GM18526 (cell line): ENCODE results near the gene SHANK2.

Experiments
- POLR2A ChIP-seq: IDR thresholded peaks from 3 replicates; pipeline ENCODE4 v1.6.1; 2011; ENCODE audit not compliant: insufficient read length; ENCODE audit errors: extremely low read depth

Gene SHANK2

DNA sequence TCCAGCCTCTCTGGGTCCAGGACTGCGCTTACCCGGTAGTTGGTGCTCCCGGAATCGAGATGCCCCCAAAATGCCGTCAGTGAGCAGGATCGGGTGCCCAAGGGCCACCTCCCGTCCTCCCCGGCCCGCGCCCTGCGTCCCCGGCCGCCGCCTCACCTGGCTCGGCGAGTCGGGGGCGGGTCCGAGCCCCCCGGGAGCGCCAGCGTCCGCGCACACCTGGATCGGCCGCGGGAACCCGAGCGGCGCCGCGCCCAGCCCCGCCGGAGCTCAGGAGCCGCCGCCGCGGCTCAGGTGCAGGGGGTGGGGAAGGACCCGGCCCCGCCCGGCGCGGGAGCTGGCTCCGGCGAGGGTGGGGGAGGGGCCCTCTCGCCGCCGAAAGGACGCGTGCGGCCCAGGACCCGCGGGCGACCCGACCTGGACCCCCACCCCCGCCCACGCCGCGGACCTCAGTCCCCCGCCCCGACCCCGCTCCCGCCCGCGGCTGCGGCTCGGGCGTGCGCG lies at the start of gene SHANK2:
Gene SHANK2 (minus strand): TSS at position 309 of the 501 bp plus-strand sequence. CDS start 105,251 bp downstream, outside the sequence.
- TF ChIP-seq POLR2A, result no peak

DNA sequence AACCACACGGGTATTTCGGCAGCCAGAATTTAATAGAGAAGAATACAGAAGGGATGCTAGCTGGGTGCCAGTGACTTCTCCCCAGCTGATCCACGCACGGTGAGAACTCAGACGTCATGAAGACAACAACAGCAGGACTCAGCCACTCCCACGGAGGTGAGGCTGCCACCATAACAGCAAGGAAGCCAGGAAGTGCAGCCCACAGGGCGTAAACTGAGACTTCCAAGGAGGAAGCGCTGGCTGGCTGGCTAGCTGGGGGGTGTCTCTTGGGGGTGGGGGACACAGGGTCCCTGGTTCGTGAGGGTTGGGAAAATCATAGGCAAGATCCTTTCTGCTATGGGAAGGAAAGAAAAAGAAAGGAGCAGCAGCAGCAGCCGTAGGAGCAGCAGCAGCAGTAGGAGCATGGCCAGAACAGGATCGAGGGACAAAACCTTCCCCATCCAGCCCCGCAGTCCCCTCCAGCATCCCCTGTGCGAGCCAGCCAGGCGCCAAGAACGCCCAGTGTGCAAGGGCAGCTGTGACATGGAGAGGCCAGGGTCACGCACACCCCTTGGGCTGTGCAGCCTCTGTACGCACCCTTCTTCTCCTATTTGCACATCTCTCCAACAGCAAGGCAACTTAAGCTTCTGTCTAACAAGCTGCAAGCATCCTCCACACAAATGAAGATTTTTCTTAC lies 49.6 kb upstream of the SHANK2 start:
- no peak for TF ChIP-seq POLR2A

DNA sequence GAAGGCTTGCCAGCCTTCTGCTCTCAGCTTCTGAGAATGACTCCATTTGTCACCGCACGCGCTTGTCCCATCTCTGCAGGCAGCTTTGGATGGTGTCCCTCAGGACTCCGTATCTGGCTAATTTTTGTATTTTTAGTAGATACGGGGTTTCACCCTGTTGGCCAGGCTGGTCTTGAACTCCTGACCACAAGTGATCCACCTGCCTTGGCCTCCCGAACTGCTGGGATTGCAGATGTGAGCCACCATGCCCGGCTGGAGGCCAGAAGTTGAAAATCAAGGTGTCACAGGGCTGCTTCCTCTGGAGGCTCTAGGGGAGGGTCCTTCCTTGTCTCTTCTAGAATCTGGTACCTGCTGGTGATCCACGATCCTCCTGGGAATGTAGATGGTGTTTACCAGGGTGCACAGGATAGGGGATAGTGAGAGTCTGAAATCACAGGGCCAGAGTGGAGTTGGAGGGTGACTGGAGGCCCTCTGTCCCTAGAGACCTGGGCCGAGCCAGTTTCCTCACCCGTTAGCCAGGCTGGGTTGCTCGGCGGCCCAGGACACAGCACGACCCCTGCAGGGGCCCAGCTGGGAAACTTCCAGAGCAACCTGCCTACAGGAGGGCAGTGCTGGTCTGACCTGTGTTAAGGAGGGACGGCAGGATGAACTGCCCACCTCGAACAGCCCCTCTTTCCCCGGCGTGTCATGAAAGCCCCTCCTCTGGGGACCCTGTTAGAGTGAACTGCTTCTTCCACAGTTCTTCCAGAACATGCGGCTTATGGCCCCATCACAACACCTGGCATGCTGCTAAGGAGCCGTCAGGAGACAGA lies 48.9 kb upstream of the SHANK2 start:
- TF ChIP-seq POLR2A, result no peak

DNA sequence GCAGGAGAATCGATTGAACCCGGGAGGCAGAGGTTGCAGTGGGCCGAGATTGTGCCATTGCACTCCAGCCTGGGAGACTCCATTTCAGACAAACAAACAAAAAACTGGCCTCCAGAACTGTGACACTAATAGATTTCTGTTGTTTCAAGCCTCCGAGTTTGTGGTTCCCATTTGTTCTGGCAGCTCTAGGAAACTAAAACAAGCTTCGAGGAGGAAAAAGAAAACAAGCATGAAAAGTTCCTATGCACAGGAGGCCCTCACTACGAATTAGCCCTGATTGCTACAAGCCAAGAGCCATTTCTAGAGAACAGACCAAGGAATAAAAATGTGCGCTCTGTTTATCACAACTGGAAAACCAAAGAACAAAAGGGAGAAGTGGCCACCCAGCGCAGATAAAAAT lies 47.8 kb upstream of the SHANK2 start:
- no peak for TF ChIP-seq POLR2A

DNA sequence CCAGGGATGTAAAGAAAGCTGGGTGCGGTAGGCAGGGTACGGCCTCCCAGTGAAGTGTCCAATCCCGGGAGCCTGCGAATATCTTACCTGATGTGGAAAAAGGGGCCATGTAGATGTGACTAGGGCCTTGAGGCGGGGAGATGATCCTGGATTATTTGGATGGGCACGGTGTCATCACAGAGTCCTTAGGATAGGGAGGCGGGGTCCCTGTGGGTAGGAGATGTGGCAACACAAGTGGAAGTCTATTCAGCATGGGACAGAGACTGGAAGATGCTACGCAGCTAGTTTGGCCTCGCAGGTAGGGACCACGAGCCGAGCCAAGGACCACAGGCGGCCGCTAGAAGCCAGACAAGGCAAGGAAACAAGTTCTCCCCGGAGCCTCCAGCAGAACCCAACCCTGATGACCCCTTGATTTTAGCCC lies 46.4 kb upstream of the SHANK2 start:
- TF ChIP-seq POLR2A, result no peak

DNA sequence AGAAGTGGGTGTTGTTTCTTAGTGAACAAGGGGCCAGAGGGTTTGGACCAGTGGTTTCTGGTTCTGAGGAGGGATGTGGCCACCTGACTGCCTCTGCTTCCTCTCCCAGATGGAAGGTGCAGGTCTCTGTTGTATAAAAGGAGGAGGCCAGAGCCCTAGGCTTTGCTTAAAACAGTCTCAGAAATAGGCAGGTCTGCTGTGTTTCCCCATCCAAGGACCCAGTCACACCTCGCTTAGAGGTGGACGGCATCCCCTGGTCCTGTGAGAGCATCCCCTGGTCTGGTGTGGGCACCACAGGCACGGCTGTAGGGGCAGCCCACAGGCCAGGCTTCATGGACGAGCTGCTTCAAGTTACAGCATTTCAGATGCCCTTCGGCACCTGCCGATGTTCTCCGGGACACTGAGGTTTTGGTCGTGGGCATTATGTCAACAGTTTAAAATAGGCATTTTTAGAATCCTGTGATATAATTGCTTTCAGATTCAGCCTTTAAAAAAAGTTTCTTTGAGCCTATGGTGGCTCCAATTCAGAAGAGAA lies 45.7 kb upstream of the SHANK2 start:
- no peak for TF ChIP-seq POLR2A

DNA sequence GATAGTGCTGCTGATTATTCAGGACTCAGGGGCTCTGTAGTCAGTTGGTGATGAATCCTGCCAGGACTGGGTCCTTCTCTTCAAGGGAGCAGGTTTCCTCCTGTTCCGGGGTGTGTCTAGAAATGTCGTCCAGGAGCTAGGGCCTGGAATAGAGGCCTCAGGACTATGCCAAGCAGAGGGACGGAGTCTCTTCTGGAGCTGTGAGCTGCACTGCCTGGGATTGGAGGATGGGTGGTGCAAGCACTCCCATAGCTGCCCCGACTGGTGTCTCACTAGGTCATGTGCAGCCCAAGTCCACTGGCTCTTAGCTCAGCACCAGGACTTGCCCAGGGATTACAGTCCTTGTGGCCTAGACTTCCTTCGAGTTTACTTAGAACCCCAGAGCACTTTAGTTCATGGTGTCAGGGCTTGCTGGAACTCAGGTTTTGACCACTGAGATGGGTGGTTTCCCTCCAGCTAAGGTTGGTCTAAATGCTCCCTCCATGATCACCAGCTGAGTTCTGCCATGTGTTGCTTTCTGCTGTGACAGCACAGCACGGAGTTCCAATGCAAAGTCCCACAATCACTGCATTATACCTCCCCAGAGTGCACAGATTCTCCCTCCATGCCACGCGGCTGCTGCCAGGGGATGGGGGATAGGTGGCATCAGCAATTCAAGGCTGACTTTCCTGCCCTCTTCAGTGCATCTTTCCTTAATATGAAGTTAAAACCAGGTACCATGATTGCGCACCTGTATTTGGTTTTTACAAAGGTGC lies 42.6 kb upstream of the SHANK2 start:
- no peak for TF ChIP-seq POLR2A

DNA sequence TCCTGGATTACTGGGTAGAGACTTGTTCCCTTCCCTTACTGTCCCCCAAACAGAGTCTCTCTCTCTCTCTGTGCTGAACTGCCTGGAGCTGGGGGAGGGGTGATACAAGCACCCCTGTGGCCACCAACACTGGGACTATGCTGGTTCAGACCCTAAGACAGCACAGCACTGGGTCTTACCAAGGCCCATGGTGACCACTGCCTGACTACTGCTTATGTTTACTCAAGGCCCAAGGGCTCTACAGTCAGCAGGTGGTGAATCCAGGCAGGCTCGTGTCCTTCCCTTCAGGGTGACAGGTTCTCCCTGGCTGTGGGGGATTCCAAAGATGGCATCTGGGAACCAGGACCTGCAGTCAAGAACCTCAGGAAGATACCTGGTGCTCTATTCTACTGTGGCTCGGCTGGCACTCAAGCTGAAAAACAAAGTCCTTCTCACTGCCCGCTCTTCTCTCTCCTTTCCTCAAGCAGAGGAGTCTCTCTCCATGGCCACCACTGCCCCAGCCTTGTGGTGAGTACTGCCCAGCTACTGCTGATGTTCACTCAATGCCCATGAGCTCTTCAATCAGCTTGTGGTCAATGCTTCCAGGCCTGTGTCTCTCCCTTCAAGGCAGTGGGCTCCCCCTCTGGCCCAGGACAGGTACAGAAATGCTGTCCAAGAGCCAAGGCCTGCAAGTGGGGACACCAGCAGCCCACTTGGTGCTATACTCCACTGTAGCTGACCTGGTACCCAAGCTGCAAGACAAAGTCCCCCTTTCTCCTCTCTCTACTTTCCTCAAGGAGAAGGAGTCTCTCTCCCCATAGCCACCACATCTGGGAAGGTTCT lies 41.8 kb upstream of the SHANK2 start:
- no peak for TF ChIP-seq POLR2A

DNA sequence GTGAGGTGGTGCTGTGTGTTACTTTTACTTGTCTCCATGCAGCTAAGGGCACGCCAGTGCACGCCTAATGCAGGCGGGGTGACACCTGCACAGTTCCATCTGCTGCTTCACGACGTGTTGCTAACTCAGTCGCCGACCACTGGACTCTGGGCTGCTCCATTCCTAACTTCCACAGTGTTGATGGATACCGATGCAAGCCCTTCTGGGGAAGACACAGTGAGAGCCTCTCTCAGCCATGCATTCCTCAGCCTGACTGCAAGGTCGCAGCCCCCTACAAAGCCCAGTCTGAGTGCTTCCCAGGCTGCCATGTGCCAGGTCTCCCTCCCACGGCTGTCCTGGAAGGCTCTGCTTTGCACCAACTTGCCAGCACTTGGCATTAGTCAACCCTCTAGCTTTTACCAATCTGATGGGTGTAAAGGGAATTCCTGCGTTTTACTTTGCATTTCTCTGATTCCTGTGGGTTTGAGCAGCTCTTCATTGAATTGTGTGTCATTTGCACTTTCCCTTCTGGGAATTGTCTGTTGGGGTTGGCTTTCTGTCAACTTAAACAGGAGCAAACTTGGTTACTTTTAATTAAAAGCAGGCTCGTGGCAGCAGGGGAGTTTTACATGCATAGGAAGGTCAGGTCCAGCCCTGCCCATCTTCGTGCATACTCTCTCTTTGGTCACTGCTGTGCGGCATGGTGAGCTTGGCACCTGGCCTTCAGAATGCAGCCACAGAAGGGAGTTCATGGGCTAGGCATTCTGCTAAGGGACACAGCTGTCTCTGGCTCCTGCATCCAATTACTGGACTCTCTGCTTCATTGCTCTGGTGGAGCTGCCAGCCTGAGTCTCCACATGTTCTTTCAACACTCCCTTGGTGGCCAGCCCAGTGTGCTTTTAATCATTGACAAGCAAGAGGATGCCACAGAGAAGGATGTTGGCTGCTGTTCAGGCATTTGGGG lies 34.6 kb upstream of the SHANK2 start:
- no peak for TF ChIP-seq POLR2A

DNA sequence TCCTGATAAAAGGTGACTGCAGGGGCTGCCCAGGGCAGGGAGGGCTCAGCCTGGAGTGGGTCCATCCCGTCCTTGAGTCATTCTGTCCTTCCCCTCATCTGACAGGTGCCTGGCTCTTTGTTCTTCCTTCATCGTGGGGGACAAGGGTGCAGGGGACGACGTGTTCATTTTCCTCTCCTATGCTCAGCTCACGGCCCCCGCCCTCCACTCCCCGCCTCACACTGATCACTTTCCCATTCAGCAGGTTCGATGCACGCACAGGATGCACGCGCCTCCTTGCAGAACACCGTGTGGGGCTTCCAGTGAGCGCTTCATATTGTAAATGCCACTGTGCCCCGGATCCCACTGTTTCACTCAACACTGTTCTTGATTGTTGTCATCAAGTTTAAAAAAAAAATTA lies 32.7 kb upstream of the SHANK2 start:
- TF ChIP-seq POLR2A, result no peak

DNA sequence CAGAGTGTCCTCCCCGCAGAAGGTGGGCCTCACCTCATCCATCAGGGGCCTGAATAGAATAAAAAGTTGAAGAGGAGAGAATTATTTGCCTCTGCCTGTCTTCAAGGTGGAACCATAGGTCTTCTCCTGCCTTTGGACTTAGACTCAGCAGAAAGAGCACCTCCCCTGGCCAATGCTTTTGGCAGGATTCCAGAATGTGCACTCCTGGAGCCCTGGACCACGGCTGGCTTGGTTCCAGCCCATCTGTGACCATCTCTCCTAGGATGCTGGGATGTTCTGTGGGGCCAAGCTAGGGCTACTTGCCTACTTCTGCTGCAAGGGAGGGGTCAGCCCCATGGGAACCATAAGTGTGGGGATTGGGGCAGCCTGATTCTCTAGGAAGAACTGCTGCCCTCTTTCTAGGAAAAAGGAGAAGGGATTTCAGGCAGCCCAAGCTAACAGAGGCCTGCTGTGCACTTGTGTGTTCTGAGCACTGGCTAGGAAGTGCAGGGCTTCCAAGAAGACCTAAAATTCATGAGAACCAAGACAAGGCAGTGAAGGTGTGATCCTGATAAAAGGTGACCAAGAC lies 32.2 kb upstream of the SHANK2 start:
- no peak for TF ChIP-seq POLR2A

DNA sequence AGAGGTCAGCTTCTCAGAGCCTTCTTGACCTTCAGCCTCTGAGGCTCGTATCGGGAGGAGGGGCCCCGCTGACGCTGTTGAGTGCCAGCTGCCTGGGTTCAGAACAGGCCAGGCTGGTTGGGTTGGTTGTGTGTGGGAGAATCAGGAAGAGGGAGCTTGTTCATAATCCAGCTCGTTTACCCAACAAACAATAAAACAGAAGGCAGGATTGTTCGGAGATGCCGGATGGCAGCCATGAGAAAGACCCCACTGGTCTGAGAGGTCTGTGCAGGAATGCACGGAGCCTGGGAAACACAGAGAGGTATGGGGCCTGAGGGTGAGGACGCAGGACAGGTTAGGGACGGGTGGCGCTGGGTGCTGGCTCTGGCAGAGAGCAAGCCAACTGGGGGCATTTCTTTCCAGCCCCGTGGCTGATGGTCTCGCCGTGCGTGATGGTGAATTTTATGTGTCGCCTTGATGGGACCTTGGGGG lies 31.6 kb upstream of the SHANK2 start:
- no peak for TF ChIP-seq POLR2A
